PFSK-1 (cell line): ENCODE results near the gene RBMS3.

Experiments
- FOXP2 ChIP-seq: optimal IDR thresholded peaks from 2 replicates; pipeline ENCODE3; 2011; ENCODE audit warnings: borderline replicate concordance, control low read depth, inconsistent platforms; ENCODE audit not compliant: insufficient read depth; ENCODE audit errors: extremely low read length, extremely low read depth
- POLR2AphosphoS5 ChIP-seq: IDR thresholded peaks from 2 replicates; pipeline ENCODE4 v1.6.1; 2012; ENCODE audit warnings: low read depth, mild to moderate bottlenecking, control low read depth, low read length, moderate library complexity
- REST ChIP-seq, 2 experiments: IDR thresholded peaks; 2 replicates each; pipeline versions ENCODE4 v1.6.1 to v1.8.0; 2011 to 2012; ENCODE audit warnings: low read depth in 2 of 2, low read length in 2 of 2, control low read depth in 1 of 2, inconsistent platforms in 1 of 2, mild to moderate bottlenecking in 1 of 2, moderate library complexity in 1 of 2; ENCODE audit not compliant: insufficient read depth in 1 of 2
- SIN3A ChIP-seq: IDR thresholded peaks from 2 replicates; pipeline ENCODE4 v1.6.1; 2012; ENCODE audit warnings: mild to moderate bottlenecking, low read length, moderate library complexity, borderline replicate concordance; ENCODE audit not compliant: insufficient read depth
- TAF1 ChIP-seq: IDR thresholded peaks from 2 replicates; pipeline ENCODE4 v1.6.1; 2012; ENCODE audit warnings: low read length, control low read depth, borderline replicate concordance; ENCODE audit not compliant: insufficient read depth

GRCh38 chr3:29409409-29409808 is 128.5 kb downstream of the RBMS3 start:
- no peak for TF ChIP-seq SIN3A
- TF ChIP-seq REST (IDR thresholded peaks at IDR 0.05; ENCODE audit: insufficient read depth in 1 of 2, low read depth in 2 of 2, low read length in 2 of 2) = no peak
- TF ChIP-seq POLR2AphosphoS5 = no peak
- TF ChIP-seq TAF1 = no peak
- TF ChIP-seq FOXP2 = no peak
